Adrenal gland (tissue), 5 donors: ENCODE measurements around the gene CDH6.

Source experiments
- CTCF ChIP-seq, 6 experiments: fragments of 450-650 bp in 4 of 6; fragments of 200-600 bp in 2 of 6; sonication (generic) in 1 of 6; IDR thresholded peaks; 1 replicate in 5 of 6; 2 replicates in 1 of 6; pipeline versions ENCODE4 v1.5.1 to v1.8.0; 2016 to 2021; ENCODE audit warnings: antibody characterized with exemption in 6 of 6, mild to moderate bottlenecking in 2 of 6, moderate library complexity in 1 of 6
- POLR2A ChIP-seq, 2 donors: fragments of 450-650 bp; IDR thresholded peaks; one replicate each; pipeline ENCODE4 v1.6.1; 2017; ENCODE audit warnings: antibody characterized with exemption in 2 of 2, mild to moderate bottlenecking in 2 of 2, moderate library complexity in 1 of 2
- donor health status: DM: no; HTN: no; CAD: no.

DNA sequence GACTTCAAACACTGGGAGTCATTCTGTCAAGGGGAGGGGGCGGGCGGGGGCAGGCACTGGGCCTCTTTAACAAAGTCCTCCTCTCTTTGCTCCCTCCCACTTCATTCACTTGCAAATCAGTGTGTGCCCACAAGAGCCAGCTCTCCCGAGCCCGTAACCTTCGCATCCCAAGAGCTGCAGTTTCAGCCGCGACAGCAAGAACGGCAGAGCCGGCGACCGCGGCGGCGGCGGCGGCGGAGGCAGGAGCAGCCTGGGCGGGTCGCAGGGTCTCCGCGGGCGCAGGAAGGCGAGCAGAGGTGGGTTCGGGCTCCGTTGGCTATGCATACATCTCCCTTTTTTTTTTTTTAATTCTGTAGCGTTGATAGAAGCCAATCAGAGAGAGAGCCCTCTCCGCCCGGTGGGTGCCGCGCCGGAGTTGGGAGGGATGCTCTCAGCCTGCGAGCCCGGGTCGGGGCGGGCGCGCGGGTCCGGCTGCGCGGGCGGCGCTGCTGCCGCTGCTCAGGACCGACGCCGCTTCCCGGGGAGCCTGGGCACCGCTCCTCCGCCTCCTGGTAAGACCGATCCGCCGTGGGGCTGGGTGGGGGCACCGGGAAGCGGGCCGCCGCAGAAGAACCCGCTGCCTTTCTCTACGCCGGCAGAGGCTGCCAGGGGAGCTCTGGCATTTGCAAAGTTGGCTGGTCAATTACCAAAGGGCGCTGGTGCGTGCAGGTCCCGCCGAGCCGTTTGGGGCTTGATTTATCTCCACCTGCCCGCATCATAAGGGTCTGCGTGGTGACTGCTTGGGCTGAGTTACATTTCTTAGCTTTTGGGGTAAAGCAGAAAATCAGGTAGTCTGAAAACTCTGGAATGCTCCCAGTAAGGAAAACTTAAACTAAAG is at the start of gene CDH6:
- no peak for TF ChIP-seq CTCF (IDR thresholded peaks at IDR 0.05)
- TF ChIP-seq POLR2A (IDR thresholded peaks at IDR 0.05) = no peak
